H1 (cell line): Measurements from ENCODE around the gene MXRA8. TPM values are rescaled to one million over a fixed set of nuclear protein-coding genes. Genes with fewer than 3 reads are reported as not detected.

ENCODE experiments used
- CTCF ChIA-PET: fragments of 300-600 bp; sonication (Branson Sonifier 250); formaldehyde crosslinking; loops from one replicate; lab custom pipeline; 2021; ENCODE audit not compliant: partially characterized antibody; lab: Charles Lee
- POLR2A ChIA-PET: fragments of 300-600 bp; sonication (Branson Sonifier 250); formaldehyde crosslinking; loops from one replicate; lab custom pipeline; 2021; ENCODE audit warnings: inconsistent platforms; ENCODE audit not compliant: partially characterized antibody; lab: Charles Lee
- DNase-seq, 2 experiments: peaks; one replicate each; pipeline versions ENCODE4 v3.0.0 to v3.0.0-alpha.2; 2010 to 2022; ENCODE audit warnings: low spot score in 2 of 2, low read depth in 1 of 2, mixed read lengths in 1 of 2
- FAIRE-seq: peaks from 2 replicates; lab custom pipeline; 2011; peaks lifted over from hg19 to GRCh38; lab: Jason Lieb, UNC
- H2AFZ ChIP-seq: 2 replicates; pipeline ENCODE4 v1.8.1; 2012; ENCODE audit warnings: low read length, inconsistent platforms
- H2AK5ac ChIP-seq: 2 replicates; pipeline ENCODE4 v1.6.1; 2013; ENCODE audit warnings: low read depth, low read length
- H2BK120ac ChIP-seq: replicated peaks from 2 replicates; pipeline ENCODE3; 2013; ENCODE audit warnings: low read depth, low read length, inconsistent platforms
- H2BK12ac ChIP-seq: 2 replicates; pipeline ENCODE4 v1.6.1; 2013; ENCODE audit warnings: low read depth, low read length
- H2BK15ac ChIP-seq: 2 replicates; pipeline ENCODE4 v1.6.1; 2013; ENCODE audit warnings: low read length
- H2BK20ac ChIP-seq: 2 replicates; pipeline ENCODE4 v1.6.1; 2013; ENCODE audit warnings: low read length
- H2BK5ac ChIP-seq: 2 replicates; pipeline ENCODE4 v1.6.1; 2013; ENCODE audit warnings: low read depth, low read length
- H3K14ac ChIP-seq: 2 replicates; pipeline ENCODE4 v1.6.1; 2013; ENCODE audit warnings: inconsistent platforms; ENCODE audit not compliant: insufficient read length
- H3K18ac ChIP-seq: 2 replicates; pipeline ENCODE4 v1.6.1; 2013; ENCODE audit warnings: low read length; ENCODE audit errors: extremely low read depth
- H3K23ac ChIP-seq: 2 replicates; pipeline ENCODE4 v1.6.1; 2013; ENCODE audit warnings: inconsistent platforms; ENCODE audit not compliant: insufficient read length
- H3K23me2 ChIP-seq: 2 replicates; pipeline ENCODE4 v1.6.1; 2013; ENCODE audit warnings: low read depth, low read length
- H3K27ac ChIP-seq: 2 replicates; pipeline ENCODE4 v1.6.1; 2011; ENCODE audit warnings: low read depth, low read length, inconsistent platforms
- H3K27me3 ChIP-seq, 4 experiments: replicated peaks in 1 of 4; 1 replicate in 1 of 4; 2 replicates in 3 of 4; pipeline versions ENCODE4 v1.6.1 to v1.8.1; 2011 to 2013; ENCODE audit warnings: low read length in 3 of 4, mild to moderate bottlenecking in 3 of 4, inconsistent platforms in 2 of 4, mixed read lengths in 2 of 4, moderate library complexity in 1 of 4; ENCODE audit not compliant: control insufficient read depth in 3 of 4, insufficient read depth in 3 of 4; ENCODE audit errors: extremely low read depth in 1 of 4
- H3K36me3 ChIP-seq, 4 experiments: 2 replicates each; pipeline versions ENCODE4 v1.6.1 to v1.8.1; 2011 to 2013; ENCODE audit warnings: mild to moderate bottlenecking in 4 of 4, low read length in 3 of 4, moderate library complexity in 2 of 4, control low read depth in 1 of 4, inconsistent platforms in 1 of 4; ENCODE audit not compliant: insufficient read depth in 4 of 4, control insufficient read depth in 2 of 4
- H3K4ac ChIP-seq: replicated peaks from 2 replicates; pipeline ENCODE3; 2013; ENCODE audit warnings: low read length, low read depth, mixed read lengths, inconsistent platforms; ENCODE audit not compliant: insufficient read length
- H3K4me1 ChIP-seq, 4 experiments: replicated peaks in 1 of 4; 1 replicate in 1 of 4; 2 replicates in 3 of 4; pipeline versions ENCODE4 v1.6.1 to v1.8.1; 2011 to 2013; ENCODE audit warnings: low read length in 3 of 4, inconsistent platforms in 2 of 4, mixed read lengths in 1 of 4; ENCODE audit not compliant: insufficient read depth in 4 of 4, control insufficient read depth in 3 of 4
- H3K4me2 ChIP-seq, 2 experiments: 2 replicates each; pipeline versions ENCODE4 v1.6.1 to v1.8.1; 2011 to 2013; ENCODE audit warnings: low read depth in 2 of 2, low read length in 2 of 2, control low read depth in 1 of 2, inconsistent platforms in 1 of 2, mild to moderate bottlenecking in 1 of 2; ENCODE audit not compliant: insufficient read depth in 1 of 2
- H3K4me3 ChIP-seq, 4 experiments: fragments of 200-600, 300-600 bp in 1 of 4; sonication (generic), shearing (Covaris generic), sonication (Bioruptor Twin) in 1 of 4; 2 replicates each; pipeline versions ENCODE4 v1.5.1 to v1.8.1; 2011 to 2016; ENCODE audit warnings: low read length in 4 of 4, low read depth in 3 of 4, control low read depth in 2 of 4, inconsistent platforms in 2 of 4, mild to moderate bottlenecking in 2 of 4, mixed read lengths in 1 of 4, moderate library complexity in 1 of 4; ENCODE audit not compliant: insufficient read depth in 2 of 4; ENCODE audit errors: extremely low read depth in 1 of 4
- H3K56ac ChIP-seq: replicated peaks from 2 replicates; pipeline ENCODE3; 2013; ENCODE audit warnings: low read depth, mild to moderate bottlenecking, mixed read lengths, low read length, inconsistent platforms; ENCODE audit not compliant: insufficient read length
- H3K79me1 ChIP-seq: 2 replicates; pipeline ENCODE4 v1.6.1; 2013; ENCODE audit warnings: low read depth, low read length, control low read depth
- H3K79me2 ChIP-seq, 2 experiments: 2 replicates each; pipeline versions ENCODE4 v1.6.1 to v1.8.1; 2012 to 2013; ENCODE audit warnings: low read length in 2 of 2, mild to moderate bottlenecking in 2 of 2, inconsistent platforms in 1 of 2; ENCODE audit not compliant: insufficient read depth in 2 of 2, control insufficient read depth in 1 of 2
- H3K9ac ChIP-seq, 4 experiments: replicated peaks in 1 of 4; 1 replicate in 1 of 4; 2 replicates in 3 of 4; pipeline versions ENCODE4 v1.6.1 to v1.8.1; 2011 to 2013; ENCODE audit warnings: low read depth in 3 of 4, low read length in 3 of 4, control low read depth in 2 of 4, mild to moderate bottlenecking in 2 of 4, moderate library complexity in 2 of 4, inconsistent platforms in 1 of 4; ENCODE audit errors: extremely low read depth in 1 of 4
- H3K9me3 ChIP-seq, 2 experiments: 2 replicates each; pipeline versions ENCODE4 v1.6.1 to v1.8.1; 2012 to 2013; ENCODE audit warnings: mild to moderate bottlenecking in 2 of 2, moderate library complexity in 2 of 2, control low read depth in 1 of 2, inconsistent platforms in 1 of 2, low read depth in 1 of 2, low read length in 1 of 2, mixed read lengths in 1 of 2; ENCODE audit not compliant: insufficient read depth in 2 of 2
- H4K20me1 ChIP-seq, 2 experiments: replicated peaks in 1 of 2; 2 replicates each; pipeline versions ENCODE3 to v1.8.1; 2011 to 2013; ENCODE audit warnings: inconsistent platforms in 2 of 2, low read length in 2 of 2, mild to moderate bottlenecking in 1 of 2; ENCODE audit not compliant: insufficient read depth in 2 of 2, control insufficient read depth in 1 of 2
- H4K5ac ChIP-seq: 2 replicates; pipeline ENCODE4 v1.6.1; 2013; ENCODE audit warnings: low read length, low read depth, mixed read lengths, inconsistent platforms; ENCODE audit not compliant: insufficient read length
- H4K8ac ChIP-seq: 2 replicates; pipeline ENCODE4 v1.8.0; 2013; ENCODE audit warnings: mild to moderate bottlenecking, moderate library complexity, low read length, inconsistent platforms; ENCODE audit not compliant: insufficient read depth; ENCODE audit errors: extremely low read depth
- H4K91ac ChIP-seq: replicated peaks from 2 replicates; pipeline ENCODE3; 2013; ENCODE audit warnings: low read length, mixed read lengths, inconsistent platforms; ENCODE audit not compliant: insufficient read length
- ASH2L ChIP-seq: fragments of 200-600, 300-600 bp; sonication (generic); IDR thresholded peaks from one replicate; pipeline ENCODE4 v1.7.1; 2017; ENCODE audit warnings: low read length
- GTF2F1 ChIP-seq: IDR thresholded peaks from 2 replicates; pipeline ENCODE4 v1.6.1; 2012; ENCODE audit warnings: low read depth, low read length, improper control_type of control experiment, borderline replicate concordance
- SP1 ChIP-seq: IDR thresholded peaks from 2 replicates; pipeline ENCODE4 v1.6.1; 2011; ENCODE audit warnings: low read depth, low read length
- SP2 ChIP-seq: IDR thresholded peaks from 2 replicates; pipeline ENCODE4 v1.6.1; 2012; ENCODE audit warnings: mild to moderate bottlenecking, low read length, inconsistent platforms
- SUZ12 ChIP-seq: fragments of 200-600 bp; sonication (generic); IDR thresholded peaks from 2 replicates; pipeline ENCODE4 v1.6.1; 2012; ENCODE audit warnings: mild to moderate bottlenecking, inconsistent platforms, low read length, moderate library complexity, mixed read lengths
- WGBS, 2 experiments: shearing (Covaris generic) in 1 of 2; methylation state at CpG; one replicate each; pipeline versions ENCODE4 v1.1.6 to v1.1.7; 2013 to 2015; ENCODE audit warnings: low lambda C conversion rate in 2 of 2, mixed read lengths in 2 of 2, inconsistent platforms in 1 of 2, low coverage in 1 of 2, missing lambda C conversion rate in 1 of 2; ENCODE audit not compliant: insufficient replicate concordance in 2 of 2, insufficient coverage in 1 of 2, insufficient read length in 1 of 2; ENCODE audit errors: extremely low coverage in 1 of 2, missing lambda C conversion rate in 1 of 2; 5-methylcytosine and 5-hydroxymethylcytosine counted together
- polyA plus RNA-seq, 7 experiments: library from polyadenylated mRNA; depleted of rRNA in 3 of 7; stranded (reverse) in 5 of 7; unstranded in 2 of 7; fragments of >200 nt in 5 of 7; fragments of 200-250 nt in 2 of 7; gene quantifications; 1 replicate in 5 of 7; 2 replicates in 1 of 7; 4 replicates in 1 of 7; pipeline versions ENCODE4 v1.2.1 to v1.2.3, GENCODE V29; 2011 to 2013; ENCODE audit warnings: missing spikeins in 2 of 7, mixed read lengths in 2 of 7
- total RNA-seq: library from RNA; stranded (reverse); fragmentation: NEBNext Ultra II Directional; extraction: Animal tissue kit (Norgen Biotek cat#: 25700); gene quantifications from 2 replicates; pipeline ENCODE4 v1.2.1, GENCODE V29; 2021
- TF ChIP-seq, protein P1 (sequence below), 3 experiments: IDR thresholded peaks; 1 replicate in 2 of 3; 2 replicates in 1 of 3; pipeline versions ENCODE4 v1.5.1 to v1.6.1; 2011; ENCODE audit warnings: low read length in 3 of 3, mild to moderate bottlenecking in 3 of 3, inconsistent platforms in 2 of 3, low read depth in 1 of 3, moderate library complexity in 1 of 3; ENCODE audit not compliant: insufficient read depth in 1 of 3; ENCODE audit errors: control extremely low read depth in 1 of 3
- TF ChIP-seq, protein P2 (sequence below): IDR thresholded peaks from 2 replicates; pipeline ENCODE4 v1.6.1; 2011; ENCODE audit warnings: low read length, improper control_type of control experiment

The MXRA8 gene
- total and polyA plus RNA-seq, 2 of the 8 experiments (the other 6 are each of a cell fraction or from before 2014, with no cell fraction given), result 10.5 to 17.2 TPM

DNA sequence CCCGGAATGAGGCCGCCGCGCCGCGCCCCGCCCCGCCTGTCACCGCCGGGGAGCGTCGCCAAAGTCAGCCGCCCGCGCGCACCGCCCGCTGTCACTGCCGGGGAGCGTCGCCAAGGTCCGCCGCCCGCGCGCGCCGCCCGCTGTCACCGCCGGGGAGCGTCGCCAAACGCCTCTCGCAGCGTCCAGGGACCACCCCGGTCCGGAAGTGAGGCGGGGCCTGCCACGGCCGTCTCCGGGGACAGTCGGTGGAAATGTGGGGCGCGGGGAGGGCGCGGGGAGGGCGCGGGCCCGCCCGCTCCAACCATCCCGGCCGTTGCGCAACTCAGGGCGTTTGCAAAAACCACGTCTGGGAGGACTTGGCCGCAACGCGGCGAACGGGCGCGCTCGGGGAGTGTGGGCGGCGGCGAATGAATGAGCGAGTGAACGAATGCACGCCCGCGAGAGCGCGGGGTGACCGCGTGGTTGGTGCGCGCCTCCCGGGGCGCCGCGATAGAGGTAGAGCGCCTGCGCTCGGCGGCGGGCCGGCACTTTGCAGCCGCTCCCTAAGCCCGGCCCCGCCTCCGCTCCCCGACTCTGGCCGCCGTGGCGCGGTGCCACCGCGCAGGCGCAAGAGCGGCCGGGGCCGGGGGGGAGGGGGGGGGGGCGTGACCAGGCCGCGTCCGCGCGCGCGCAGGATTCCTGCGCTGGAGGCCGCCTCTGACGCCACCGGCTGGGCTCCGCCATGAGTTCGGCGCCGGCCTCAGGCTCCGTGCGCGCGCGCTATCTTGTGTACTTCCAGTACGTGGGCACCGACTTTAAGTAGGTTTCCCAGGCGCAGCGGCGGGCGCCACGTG, 50.2 kb downstream of the MXRA8 start, which contains the start of the genes ACAP3 and PUSL1:
TSS of gene ACAP3 (minus strand) at position 8 of the 833 bp plus-strand sequence. CDS start 115 bp downstream, outside the sequence.
TSS of gene PUSL1 (plus strand) at position 675 of the 833 bp plus-strand sequence. CDS start at position 722, 47 bp downstream.
- H3K36me3 ChIP-seq, result peaks cover 5 to 25% (median 18%) of the 10 kb centered on the region in 4 experiments; a peak in 7 of 8 replicates
- H3K23me2 ChIP-seq, result peaks cover 21% of the 10 kb centered on the region; the same call in 1 of the 2 replicates
- ChIA-PET CTCF (interaction anchor here (0.8 kb wide), 1 partner anchor 16 kb away, joined by 3 read pairs; no protein-coding TSS in a partner anchor), POLR2A (no interaction called here)
- no peak within 1 kb of the TSS for H2AK5ac ChIP-seq
- peaks cover 5 to 28% of the 10 kb centered on the region in 2 experiments for H4K20me1 ChIP-seq
- H3K56ac ChIP-seq, result peak within 1 kb of the TSS; percentile 46
- H4K5ac ChIP-seq, result peak within 1 kb of the TSS; percentile 83
- peak within 1 kb of the TSS; percentile 66 to 95 for H3K4me2 ChIP-seq
- H2AFZ ChIP-seq, result peak within 1 kb of the TSS; percentile 70; the same call in 1 of the 2 replicates
- H4K8ac ChIP-seq, result no peak within 1 kb of the TSS; the same call in none of the 2 replicates
- H3K9me3 ChIP-seq, result no peaks in the 10 kb centered on the region
- no peak within 1 kb of the TSS for H3K14ac ChIP-seq
- H3K27ac ChIP-seq, result no peak within 1 kb of the TSS; the same call in 1 of the 2 replicates
- FAIRE-seq, result no peak
- H3K27me3 ChIP-seq, result peaks cover 0 to 4% (median 1%) of the 10 kb centered on the region in 4 experiments; a peak in 1 of 7 replicates
- 1% methylated on average over 64 of the region's 131 CpGs; no CpG with 5 or more reads in 1 of the 2 experiments for WGBS, 2 experiments
- H3K9ac ChIP-seq, result peak within 1 kb of the TSS; percentile 45 to 71 (median 60); a peak in 6 of 7 replicates
- H2BK5ac ChIP-seq, result peak within 1 kb of the TSS; percentile 66; the same call in 1 of the 2 replicates
- peaks cover 4% of the 10 kb centered on the region for H3K79me1 ChIP-seq
- H3K4ac ChIP-seq, result peak within 1 kb of the TSS; percentile 69
- H4K91ac ChIP-seq, result peak within 1 kb of the TSS; percentile 85
- peak within 1 kb of the TSS; percentile 75; the same call in 1 of the 2 replicates for H2BK12ac ChIP-seq
- peaks cover 0 to 6% of the 10 kb centered on the region in 2 experiments; a peak in 1 of 4 replicates for H3K79me2 ChIP-seq
- H3K18ac ChIP-seq, result peak within 1 kb of the TSS; percentile 60
- H3K4me1 ChIP-seq, result peaks cover 0 to 40% (median 31%) of the 10 kb centered on the region in 4 experiments; a peak in 6 of 7 replicates
- H2BK15ac ChIP-seq, result 0 out of 2 replicates have a peak within 1 kb of the TSS, but pooled peaks have one; percentile 21
- peak within 1 kb of the TSS; percentile 59 for H3K23ac ChIP-seq
- H2BK20ac ChIP-seq, result no peak within 1 kb of the TSS
- no peak within 1 kb of the TSS for H2BK120ac ChIP-seq
- H3K4me3 ChIP-seq, result peak within 1 kb of the TSS; percentile 77 to 98 (median 87)
- peak in 1 of 2 experiments; percentile 87 for DNase-seq
- TF ChIP-seq, protein P1, sequence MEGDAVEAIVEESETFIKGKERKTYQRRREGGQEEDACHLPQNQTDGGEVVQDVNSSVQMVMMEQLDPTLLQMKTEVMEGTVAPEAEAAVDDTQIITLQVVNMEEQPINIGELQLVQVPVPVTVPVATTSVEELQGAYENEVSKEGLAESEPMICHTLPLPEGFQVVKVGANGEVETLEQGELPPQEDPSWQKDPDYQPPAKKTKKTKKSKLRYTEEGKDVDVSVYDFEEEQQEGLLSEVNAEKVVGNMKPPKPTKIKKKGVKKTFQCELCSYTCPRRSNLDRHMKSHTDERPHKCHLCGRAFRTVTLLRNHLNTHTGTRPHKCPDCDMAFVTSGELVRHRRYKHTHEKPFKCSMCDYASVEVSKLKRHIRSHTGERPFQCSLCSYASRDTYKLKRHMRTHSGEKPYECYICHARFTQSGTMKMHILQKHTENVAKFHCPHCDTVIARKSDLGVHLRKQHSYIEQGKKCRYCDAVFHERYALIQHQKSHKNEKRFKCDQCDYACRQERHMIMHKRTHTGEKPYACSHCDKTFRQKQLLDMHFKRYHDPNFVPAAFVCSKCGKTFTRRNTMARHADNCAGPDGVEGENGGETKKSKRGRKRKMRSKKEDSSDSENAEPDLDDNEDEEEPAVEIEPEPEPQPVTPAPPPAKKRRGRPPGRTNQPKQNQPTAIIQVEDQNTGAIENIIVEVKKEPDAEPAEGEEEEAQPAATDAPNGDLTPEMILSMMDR (IDR thresholded peaks at IDR 0.05; ENCODE audit: control extremely low read depth in 1 of 3, insufficient read depth in 1 of 3, low read depth in 1 of 3, low read length in 3 of 3), result no peak
- TF ChIP-seq SP2, result no peak
- no peak for TF ChIP-seq SP1
- TF ChIP-seq GTF2F1, result no peak
- TF ChIP-seq ASH2L, result peak; percentile 85
- TF ChIP-seq, protein P2, sequence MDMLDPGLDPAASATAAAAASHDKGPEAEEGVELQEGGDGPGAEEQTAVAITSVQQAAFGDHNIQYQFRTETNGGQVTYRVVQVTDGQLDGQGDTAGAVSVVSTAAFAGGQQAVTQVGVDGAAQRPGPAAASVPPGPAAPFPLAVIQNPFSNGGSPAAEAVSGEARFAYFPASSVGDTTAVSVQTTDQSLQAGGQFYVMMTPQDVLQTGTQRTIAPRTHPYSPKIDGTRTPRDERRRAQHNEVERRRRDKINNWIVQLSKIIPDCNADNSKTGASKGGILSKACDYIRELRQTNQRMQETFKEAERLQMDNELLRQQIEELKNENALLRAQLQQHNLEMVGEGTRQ, result no peak
- TF ChIP-seq SUZ12, result no peak
